Adrenal gland (tissue), 12 donors: ENCODE measurements around the gene PDE6G. TPM values are rescaled to one million over a fixed set of nuclear protein-coding genes. Genes with fewer than 3 reads are reported as not detected.

ENCODE experiments used
- DNase-seq, 7 donors: peaks; one replicate each; pipeline ENCODE4 v3.0.0-alpha.2; 2019 to 2020
- H3K27ac ChIP-seq, 5 donors: fragments of 200-600 bp; sonication (generic) in 4 of 5; 1 replicate in 3 of 5; 2 replicates in 2 of 5; pipeline versions ENCODE4 v1.5.1 to v1.8.0; 2016 to 2020; ENCODE audit warnings: mild to moderate bottlenecking in 1 of 5
- H3K27me3 ChIP-seq: fragments of 200-600 bp; 2 replicates; pipeline ENCODE4 v1.8.0; 2021
- H3K36me3 ChIP-seq, 2 donors: fragments of 200-600 bp; replicated peaks in 1 of 2; 1 replicate in 1 of 2; 2 replicates in 1 of 2; pipeline versions ENCODE4 v1.5.1 to v1.8.0; 2018 to 2022
- H3K4me1 ChIP-seq, 2 donors: fragments of 200-600 bp; replicated peaks in 1 of 2; 1 replicate in 1 of 2; 2 replicates in 1 of 2; pipeline versions ENCODE4 v1.5.1 to v1.8.0; 2018 to 2021
- H3K4me3 ChIP-seq, 4 donors: fragments of 200-600 bp; sonication (generic) in 3 of 4; one replicate each; pipeline ENCODE4 v1.5.1; 2016 to 2018
- H3K9me3 ChIP-seq, 3 donors: fragments of 200-600 bp; sonication (generic) in 1 of 3; replicated peaks in 1 of 3; 1 replicate in 2 of 3; 2 replicates in 1 of 3; pipeline versions ENCODE4 v1.5.1 to v1.8.0; 2016 to 2021
- POLR2A ChIP-seq, 2 donors: fragments of 450-650 bp; IDR thresholded peaks; one replicate each; pipeline ENCODE4 v1.6.1; 2017; ENCODE audit warnings: antibody characterized with exemption in 2 of 2, mild to moderate bottlenecking in 2 of 2, moderate library complexity in 1 of 2
- WGBS, 4 donors: extraction: QIAGEN DNeasy Blood & Tissue Kit in 2 of 4; methylation state at CpG; one replicate each; pipeline versions ENCODE4 v1.1.5 to v1.1.7; 2013 to 2017; 5-methylcytosine and 5-hydroxymethylcytosine counted together
- intact Hi-C, 2 donors: fragments of 100-400 bp; cut with DNase I; formaldehyde crosslinking; loops; one replicate each; pipeline versions ENCODE4 v1.14.1 to v1.15.0; 2022 to 2023
- polyA plus RNA-seq, 3 donors: library from polyadenylated mRNA; stranded (reverse); fragments of 200-250 nt in 2 of 3; fragments of 350-450 nt in 1 of 3; fragmentation: Illumina TruSeq in 1 of 3; extraction: RNeasy Lipid Tissue Mini Kit (QIAGEN cat#74804) in 1 of 3; gene quantifications; one replicate each; pipeline ENCODE4 v1.2.3, GENCODE V29; 2013 to 2014
- total RNA-seq, 9 donors: library from RNA; depleted of rRNA in 4 of 9; stranded (reverse); fragments of >200 nt in 4 of 9; fragments of 120-200 nt in 1 of 9; fragmentation: NEBNext Ultra II Directional in 1 of 9; extraction: Animal tissue kit (Norgen Biotek cat#: 25700) in 1 of 9; gene quantifications; one replicate each; pipeline versions ENCODE4 v1.1.0 to v1.2.4, GENCODE V29; 2013 to 2023
- TF ChIP-seq, protein P1 (sequence below), 6 experiments: fragments of 450-650 bp in 4 of 6; fragments of 200-600 bp in 2 of 6; sonication (generic) in 1 of 6; IDR thresholded peaks; 1 replicate in 5 of 6; 2 replicates in 1 of 6; pipeline versions ENCODE4 v1.5.1 to v1.8.0; 2016 to 2021; ENCODE audit warnings: antibody characterized with exemption in 6 of 6, mild to moderate bottlenecking in 2 of 6, moderate library complexity in 1 of 6
- donor health status: healthy with polysubstance abuse.
- donor health status: Bipolar disorder and iron deficiency.
- donor health status: DM: yes; HTN: yes; CAD: no.
- donor health status: DM: no; HTN: no; CAD: no.
- donor health status: DM: no; HTN: no; CAD: no.
- donor health status: DM: yes; HTN: yes; CAD: no.

The PDE6G gene
- total and polyA plus RNA-seq, 12 donors = 0.35 to 5.9 (median 1.8) TPM; not detected in 3

DNA sequence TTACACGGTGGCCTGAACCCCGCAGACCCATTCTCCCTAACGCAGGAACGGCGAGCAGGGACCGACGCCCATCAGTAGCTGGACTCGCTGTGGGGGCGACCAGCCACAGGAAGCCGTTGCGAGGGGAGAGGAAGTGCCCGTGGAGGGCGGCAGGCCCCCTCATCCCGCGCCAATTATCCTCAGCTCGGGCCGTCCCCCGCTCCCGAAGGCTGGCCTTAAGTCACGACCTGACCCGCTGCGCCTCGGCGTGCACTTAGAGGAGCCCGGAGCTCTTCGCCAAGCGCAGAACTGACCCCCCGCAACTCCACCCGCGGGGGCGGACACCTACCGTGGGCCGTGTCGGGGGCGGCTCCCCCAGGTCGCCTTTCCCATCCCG, 26.9 kb upstream of the PDE6G start:
- peak overlapping the region; percentile 22 to 94 (median 74) for H3K4me3 ChIP-seq
- TF ChIP-seq POLR2A (IDR thresholded peaks at IDR 0.05) = no peak
- TF ChIP-seq, protein P1, sequence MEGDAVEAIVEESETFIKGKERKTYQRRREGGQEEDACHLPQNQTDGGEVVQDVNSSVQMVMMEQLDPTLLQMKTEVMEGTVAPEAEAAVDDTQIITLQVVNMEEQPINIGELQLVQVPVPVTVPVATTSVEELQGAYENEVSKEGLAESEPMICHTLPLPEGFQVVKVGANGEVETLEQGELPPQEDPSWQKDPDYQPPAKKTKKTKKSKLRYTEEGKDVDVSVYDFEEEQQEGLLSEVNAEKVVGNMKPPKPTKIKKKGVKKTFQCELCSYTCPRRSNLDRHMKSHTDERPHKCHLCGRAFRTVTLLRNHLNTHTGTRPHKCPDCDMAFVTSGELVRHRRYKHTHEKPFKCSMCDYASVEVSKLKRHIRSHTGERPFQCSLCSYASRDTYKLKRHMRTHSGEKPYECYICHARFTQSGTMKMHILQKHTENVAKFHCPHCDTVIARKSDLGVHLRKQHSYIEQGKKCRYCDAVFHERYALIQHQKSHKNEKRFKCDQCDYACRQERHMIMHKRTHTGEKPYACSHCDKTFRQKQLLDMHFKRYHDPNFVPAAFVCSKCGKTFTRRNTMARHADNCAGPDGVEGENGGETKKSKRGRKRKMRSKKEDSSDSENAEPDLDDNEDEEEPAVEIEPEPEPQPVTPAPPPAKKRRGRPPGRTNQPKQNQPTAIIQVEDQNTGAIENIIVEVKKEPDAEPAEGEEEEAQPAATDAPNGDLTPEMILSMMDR (IDR thresholded peaks at IDR 0.05) = no peak
- 0 to 1% (median 0%) methylated on average over 5 to 37 of the region's 37 CpGs; no CpG with 5 or more reads in 1 of the 4 donors for WGBS, 4 donors
- intact Hi-C loops = no loop called here
- peaks cover 18 to 29% of the 10 kb centered on the region in 2 donors for H3K4me1 ChIP-seq
- peak overlapping the region in 4 of 5 donors; percentile 70 to 95 (median 78) for H3K27ac ChIP-seq
- DNase-seq = no peak
- peaks cover 0 to 27% of the 10 kb centered on the region in 2 donors for H3K36me3 ChIP-seq
- H3K27me3 ChIP-seq = no peaks in the 10 kb centered on the region
- H3K9me3 ChIP-seq = no peaks in the 10 kb centered on the region

DNA sequence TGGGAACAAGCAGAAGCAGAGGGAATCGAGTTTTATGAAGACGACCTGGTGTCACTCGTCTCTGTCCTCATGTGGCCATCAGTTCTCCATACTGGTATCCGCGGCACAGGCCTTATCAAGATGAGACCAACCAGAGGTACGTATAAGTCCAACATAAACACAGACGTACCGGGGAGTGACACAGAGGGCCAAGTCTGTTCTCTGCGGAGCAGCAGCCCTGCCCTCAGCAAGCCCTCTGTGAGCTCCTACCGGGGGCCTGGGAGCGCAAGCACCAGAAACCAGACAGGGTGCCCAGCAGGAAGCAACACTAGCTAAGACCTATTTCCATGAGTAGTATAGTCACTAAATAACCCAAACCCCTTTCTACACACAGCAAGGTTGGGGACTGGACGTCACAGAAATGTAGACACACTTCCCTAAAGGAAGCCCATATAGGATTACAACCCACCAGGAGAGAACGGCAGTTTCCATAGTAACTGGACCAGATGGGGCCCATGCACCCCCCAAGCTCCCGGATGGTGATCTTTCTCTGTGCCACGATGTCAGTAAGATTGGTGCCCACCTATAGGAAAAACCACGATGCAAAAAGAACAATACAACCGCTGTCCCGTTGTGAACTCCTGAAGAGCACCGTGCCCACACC, 26.3 kb upstream of the PDE6G start:
- no peak for DNase-seq
- H3K27ac ChIP-seq = peak overlapping the region in 1 of 5 donors; percentile 95
- H3K4me3 ChIP-seq = peak overlapping the region in 3 of 4 donors; percentile 22 to 94 (median 73)
- WGBS, 4 donors = 36 to 41% (median 40%) methylated on average over 15 to 19 of the region's 19 CpGs
- H3K9me3 ChIP-seq = no peaks in the 10 kb centered on the region
- peaks cover 0 to 22% of the 10 kb centered on the region in 2 donors for H3K36me3 ChIP-seq
- intact Hi-C loops = no loop called here
- H3K27me3 ChIP-seq = no peaks in the 10 kb centered on the region
- peaks cover 18 to 29% of the 10 kb centered on the region in 2 donors for H3K4me1 ChIP-seq
- no peak for TF ChIP-seq POLR2A (IDR thresholded peaks at IDR 0.05)
- TF ChIP-seq, protein P1 (IDR thresholded peaks at IDR 0.05) = no peak

DNA sequence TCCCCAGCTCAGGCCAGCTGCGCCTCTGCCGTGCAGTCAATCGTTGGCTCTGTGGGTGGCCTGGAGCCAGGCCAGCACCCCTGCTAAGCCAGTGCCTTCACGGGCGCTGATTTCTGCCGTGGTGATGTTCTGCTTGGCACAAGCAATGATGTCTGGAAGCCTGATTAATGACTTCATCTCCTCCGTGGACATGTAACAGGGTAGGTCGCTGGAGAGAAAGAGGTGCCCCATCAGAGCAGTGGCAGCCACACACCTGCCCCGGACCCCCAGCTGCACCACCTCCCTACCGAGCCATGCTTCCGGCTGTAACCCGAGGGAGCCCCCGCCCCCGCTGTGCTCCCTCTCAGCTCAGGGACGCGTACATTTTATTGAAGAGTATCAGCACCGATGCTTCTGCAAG, 25.3 kb upstream of the PDE6G start:
- DNase-seq = no peak
- WGBS, 4 donors = 74 to 80% (median 77%) methylated on average over 14 to 17 of the region's 17 CpGs
- Histone ChIP-seq H3K4me3 (no peak overlapping the region), H3K36me3 (peaks cover 0 to 12% of the 10 kb centered on the region in 2 donors), H3K27me3 (no peaks in the 10 kb centered on the region), H3K27ac (no peak overlapping the region), H3K4me1 (peaks cover 18 to 29% of the 10 kb centered on the region in 2 donors), H3K9me3 (no peaks in the 10 kb centered on the region)
- no peak for TF ChIP-seq POLR2A (IDR thresholded peaks at IDR 0.05)
- intact Hi-C loops = no loop called here

DNA sequence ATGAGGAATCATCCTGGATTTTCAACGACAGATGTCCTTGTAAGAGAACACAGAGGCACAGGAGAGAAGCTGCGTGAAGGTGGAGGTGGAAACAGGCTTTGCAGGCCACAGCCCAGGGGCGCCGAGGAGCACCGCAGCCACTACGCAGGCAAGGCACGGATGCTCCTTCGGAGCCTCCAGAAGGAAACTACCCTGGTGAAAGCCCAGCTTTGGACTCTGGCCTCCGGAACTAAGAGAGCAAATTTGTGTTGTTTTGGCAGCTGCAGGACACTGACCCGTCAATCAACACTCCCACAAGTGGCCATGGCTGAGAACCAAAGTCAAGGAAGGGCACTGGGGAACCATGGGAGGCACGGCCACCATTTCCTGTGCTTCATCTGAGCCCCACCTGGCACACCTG, 23.8 kb upstream of the PDE6G start:
- Histone ChIP-seq H3K27me3 (no peaks in the 10 kb centered on the region), H3K4me3 (no peak overlapping the region), H3K27ac (no peak overlapping the region), H3K36me3 (no peaks in the 10 kb centered on the region), H3K4me1 (peaks cover 14 to 20% of the 10 kb centered on the region in 2 donors), H3K9me3 (no peaks in the 10 kb centered on the region)
- intact Hi-C loops = no loop called here
- TF ChIP-seq POLR2A (IDR thresholded peaks at IDR 0.05) = no peak
- TF ChIP-seq, protein P1 (IDR thresholded peaks at IDR 0.05) = no peak
- WGBS, 4 donors = 78 to 83% (median 81%) methylated on average over 11 of the region's 11 CpGs
- no peak for DNase-seq

DNA sequence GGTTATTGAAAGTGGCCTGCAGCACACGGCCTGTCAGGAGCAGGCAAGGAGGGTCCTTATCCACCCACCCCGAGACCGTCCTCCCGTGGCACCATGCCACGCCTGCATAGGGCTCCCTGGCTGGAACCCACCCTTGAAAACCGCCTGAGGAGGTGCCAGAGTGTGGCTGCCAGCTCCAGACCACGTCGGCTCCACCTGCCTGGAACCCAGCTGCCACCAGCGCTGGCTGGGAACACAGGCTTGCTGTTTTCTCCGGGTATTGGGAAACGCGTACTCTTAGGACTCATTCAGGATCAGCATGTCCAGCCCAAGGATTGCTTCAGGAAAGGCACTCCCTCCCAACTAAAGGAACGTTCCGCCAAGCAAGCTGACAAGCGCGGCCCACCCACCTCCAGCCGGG, 20.6 kb upstream of the PDE6G start:
- WGBS, 4 donors = 83 to 93% (median 89%) methylated on average over 7 to 17 of the region's 17 CpGs
- no peak for DNase-seq
- Histone ChIP-seq H3K4me3 (no peak overlapping the region), H3K27ac (no peak overlapping the region), H3K9me3 (no peaks in the 10 kb centered on the region), H3K27me3 (no peaks in the 10 kb centered on the region), H3K4me1 (no peaks in the 10 kb centered on the region), H3K36me3 (peaks cover 0 to 27% of the 10 kb centered on the region in 2 donors)
- TF ChIP-seq POLR2A (IDR thresholded peaks at IDR 0.05) = no peak
- TF ChIP-seq, protein P1 (IDR thresholded peaks at IDR 0.05) = no peak
- intact Hi-C loops = no loop called here
